K562 (cell line): ENCODE measurements around the gene MAP3K14. TPM values are rescaled to one million over a fixed set of nuclear protein-coding genes. Genes with fewer than 3 reads are reported as not detected.

Experiments
- ELF2 ChIP-seq: fragments of 250-450 bp; sonication (Bioruptor Pico); IDR thresholded peaks from 2 replicates; pipeline ENCODE4 v1.5.0; 2021; ENCODE audit warnings: mild to moderate bottlenecking
- GABPB2 ChIP-seq: fragments of 250-450 bp; sonication (Bioruptor Pico); conservative IDR thresholded peaks from 2 replicates; pipeline ENCODE4 v1.5.1; 2021; ENCODE audit warnings: mild to moderate bottlenecking
- POLR3A ChIP-seq: IDR thresholded peaks from 2 replicates; pipeline ENCODE4 v1.6.1; 2011; ENCODE audit warnings: borderline replicate concordance, mild to moderate bottlenecking, moderate library complexity; ENCODE audit not compliant: insufficient read length, insufficient read depth; ENCODE audit errors: extremely low read depth
- ZEB2 ChIP-seq: fragments of 450-650 bp; IDR thresholded peaks from 2 replicates; pipeline ENCODE4 v1.6.1; 2016
- ZZZ3 ChIP-seq: fragments of 450-650 bp; IDR thresholded peaks from 2 replicates; pipeline ENCODE4 v1.6.1; 2016; ENCODE audit warnings: antibody characterized with exemption, mild to moderate bottlenecking, moderate library complexity
- polyA plus RNA-seq, 8 experiments: library from polyadenylated mRNA; depleted of rRNA in 4 of 8; stranded (reverse) in 5 of 8; unstranded in 3 of 8; fragments of >200 nt; fragmentation: Nextera tagmentation in 2 of 8; fragmentation: Illumina TruSeq in 1 of 8; extraction: Ambion mirVana in 2 of 8; extraction: Trizol in 1 of 8; gene quantifications; 2 replicates each; pipeline versions ENCODE4 v1.2.1 to v1.2.3, GENCODE V29; 2011 to 2014; ENCODE audit warnings: inconsistent platforms in 1 of 8, missing spikeins in 1 of 8
- total RNA-seq, 7 experiments: library from RNA; depleted of rRNA in 6 of 7; stranded (reverse); fragments of >200 nt in 6 of 7; fragmentation: Illumina TruSeq in 2 of 7; extraction: Trizol in 2 of 7; gene quantifications; 2 replicates each; pipeline versions ENCODE4 v1.2.1 to v1.2.3, GENCODE V29; 2011 to 2021; ENCODE audit warnings: low replicate concordance in 1 of 7
- TF ChIP-seq, protein P1 (sequence below): sonication (generic); formaldehyde crosslinking; IDR thresholded peaks from 2 replicates; pipeline ENCODE4 v1.8.1; 2023; ENCODE audit warnings: mild to moderate bottlenecking, missing genetic modification reagents, moderate library complexity
- TF ChIP-seq, protein P2 (sequence below): fragments of 150-350 bp; IDR thresholded peaks from 2 replicates; pipeline ENCODE4 v1.6.1; 2014; ENCODE audit warnings: low read depth, mild to moderate bottlenecking, low read length, borderline replicate concordance
- TF ChIP-seq, protein P3 (sequence below): fragments of 250-450 bp; sonication (Bioruptor Pico); IDR thresholded peaks from 2 replicates; pipeline ENCODE4 v1.8.0; 2021; ENCODE audit warnings: mild to moderate bottlenecking, moderate library complexity
- TF ChIP-seq, protein P4 (sequence below): sonication (generic); formaldehyde crosslinking; IDR thresholded peaks from 2 replicates; pipeline ENCODE4 v1.8.0; 2022; ENCODE audit warnings: mild to moderate bottlenecking, missing genetic modification reagents
- TF ChIP-seq, protein P5 (sequence below): fragments of 450-650 bp; IDR thresholded peaks from 2 replicates; pipeline ENCODE4 v1.6.1; 2016; ENCODE audit warnings: borderline replicate concordance
- TF ChIP-seq, protein P6 (sequence below): sonication (generic); formaldehyde crosslinking; IDR thresholded peaks from 2 replicates; pipeline ENCODE4 v1.8.0; 2022; ENCODE audit warnings: mild to moderate bottlenecking, missing genetic modification reagents

The MAP3K14 gene
- total and polyA plus RNA-seq, 9 of the 15 experiments (the other 6 are each of a cell fraction or from before 2014, with no cell fraction given): 0.45 to 8.7 (median 3.2) TPM

DNA sequence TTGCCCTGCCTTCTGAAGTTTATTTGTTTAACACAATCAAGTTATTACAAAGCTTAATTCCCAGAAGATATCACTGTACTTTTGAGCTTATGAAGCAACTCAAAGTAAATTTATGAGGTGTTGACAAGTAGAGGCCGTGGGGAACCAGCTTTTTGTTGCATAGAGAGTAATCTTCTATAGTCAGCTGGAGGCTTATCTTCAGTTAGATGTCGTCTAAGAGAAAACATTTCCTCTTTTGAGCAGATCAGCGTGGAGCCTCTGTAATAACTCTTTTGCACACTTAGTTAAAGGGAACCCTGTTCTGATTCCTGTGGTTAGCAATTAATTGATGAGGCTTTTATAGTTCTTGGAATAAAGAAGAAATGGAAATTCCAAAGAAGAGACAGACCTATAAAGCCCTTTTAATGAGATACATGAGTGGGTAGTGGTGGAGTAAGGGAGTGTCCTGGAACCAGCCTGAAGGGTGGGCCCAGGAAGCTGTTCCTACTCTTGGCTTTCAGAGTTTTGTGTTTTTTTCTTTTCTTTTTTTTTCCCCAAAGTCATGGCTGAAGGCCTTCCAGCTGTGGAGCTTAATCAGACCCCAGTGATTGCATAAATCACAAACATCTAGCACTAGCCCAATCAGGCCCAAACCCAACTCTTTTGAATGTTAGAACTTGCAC lies 28.9 kb upstream of the MAP3K14 start (continued):
- TF ChIP-seq GABPB2 (CRISPR knock-in tag): no peak
- TF ChIP-seq ZZZ3: no peak
- TF ChIP-seq, protein P1, sequence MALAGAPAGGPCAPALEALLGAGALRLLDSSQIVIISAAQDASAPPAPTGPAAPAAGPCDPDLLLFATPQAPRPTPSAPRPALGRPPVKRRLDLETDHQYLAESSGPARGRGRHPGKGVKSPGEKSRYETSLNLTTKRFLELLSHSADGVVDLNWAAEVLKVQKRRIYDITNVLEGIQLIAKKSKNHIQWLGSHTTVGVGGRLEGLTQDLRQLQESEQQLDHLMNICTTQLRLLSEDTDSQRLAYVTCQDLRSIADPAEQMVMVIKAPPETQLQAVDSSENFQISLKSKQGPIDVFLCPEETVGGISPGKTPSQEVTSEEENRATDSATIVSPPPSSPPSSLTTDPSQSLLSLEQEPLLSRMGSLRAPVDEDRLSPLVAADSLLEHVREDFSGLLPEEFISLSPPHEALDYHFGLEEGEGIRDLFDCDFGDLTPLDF: no peak
- TF ChIP-seq, protein P2, sequence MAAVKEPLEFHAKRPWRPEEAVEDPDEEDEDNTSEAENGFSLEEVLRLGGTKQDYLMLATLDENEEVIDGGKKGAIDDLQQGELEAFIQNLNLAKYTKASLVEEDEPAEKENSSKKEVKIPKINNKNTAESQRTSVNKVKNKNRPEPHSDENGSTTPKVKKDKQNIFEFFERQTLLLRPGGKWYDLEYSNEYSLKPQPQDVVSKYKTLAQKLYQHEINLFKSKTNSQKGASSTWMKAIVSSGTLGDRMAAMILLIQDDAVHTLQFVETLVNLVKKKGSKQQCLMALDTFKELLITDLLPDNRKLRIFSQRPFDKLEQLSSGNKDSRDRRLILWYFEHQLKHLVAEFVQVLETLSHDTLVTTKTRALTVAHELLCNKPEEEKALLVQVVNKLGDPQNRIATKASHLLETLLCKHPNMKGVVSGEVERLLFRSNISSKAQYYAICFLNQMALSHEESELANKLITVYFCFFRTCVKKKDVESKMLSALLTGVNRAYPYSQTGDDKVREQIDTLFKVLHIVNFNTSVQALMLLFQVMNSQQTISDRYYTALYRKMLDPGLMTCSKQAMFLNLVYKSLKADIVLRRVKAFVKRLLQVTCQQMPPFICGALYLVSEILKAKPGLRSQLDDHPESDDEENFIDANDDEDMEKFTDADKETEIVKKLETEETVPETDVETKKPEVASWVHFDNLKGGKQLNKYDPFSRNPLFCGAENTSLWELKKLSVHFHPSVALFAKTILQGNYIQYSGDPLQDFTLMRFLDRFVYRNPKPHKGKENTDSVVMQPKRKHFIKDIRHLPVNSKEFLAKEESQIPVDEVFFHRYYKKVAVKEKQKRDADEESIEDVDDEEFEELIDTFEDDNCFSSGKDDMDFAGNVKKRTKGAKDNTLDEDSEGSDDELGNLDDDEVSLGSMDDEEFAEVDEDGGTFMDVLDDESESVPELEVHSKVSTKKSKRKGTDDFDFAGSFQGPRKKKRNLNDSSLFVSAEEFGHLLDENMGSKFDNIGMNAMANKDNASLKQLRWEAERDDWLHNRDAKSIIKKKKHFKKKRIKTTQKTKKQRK: no peak
- TF ChIP-seq, protein P3, sequence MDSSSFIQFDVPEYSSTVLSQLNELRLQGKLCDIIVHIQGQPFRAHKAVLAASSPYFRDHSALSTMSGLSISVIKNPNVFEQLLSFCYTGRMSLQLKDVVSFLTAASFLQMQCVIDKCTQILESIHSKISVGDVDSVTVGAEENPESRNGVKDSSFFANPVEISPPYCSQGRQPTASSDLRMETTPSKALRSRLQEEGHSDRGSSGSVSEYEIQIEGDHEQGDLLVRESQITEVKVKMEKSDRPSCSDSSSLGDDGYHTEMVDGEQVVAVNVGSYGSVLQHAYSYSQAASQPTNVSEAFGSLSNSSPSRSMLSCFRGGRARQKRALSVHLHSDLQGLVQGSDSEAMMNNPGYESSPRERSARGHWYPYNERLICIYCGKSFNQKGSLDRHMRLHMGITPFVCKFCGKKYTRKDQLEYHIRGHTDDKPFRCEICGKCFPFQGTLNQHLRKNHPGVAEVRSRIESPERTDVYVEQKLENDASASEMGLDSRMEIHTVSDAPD: no peak
- peak; percentile 79 for TF ChIP-seq ZEB2
- no peak for TF ChIP-seq ELF2
- TF ChIP-seq, protein P4, sequence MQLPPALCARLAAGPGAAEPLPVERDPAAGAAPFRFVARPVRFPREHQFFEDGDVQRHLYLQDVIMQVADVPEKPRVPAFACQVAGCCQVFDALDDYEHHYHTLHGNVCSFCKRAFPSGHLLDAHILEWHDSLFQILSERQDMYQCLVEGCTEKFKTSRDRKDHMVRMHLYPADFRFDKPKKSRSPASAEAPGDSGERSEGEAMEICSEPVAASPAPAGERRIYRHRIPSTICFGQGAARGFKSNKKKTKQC (CRISPR knock-in tag): no peak
- TF ChIP-seq, protein P5, sequence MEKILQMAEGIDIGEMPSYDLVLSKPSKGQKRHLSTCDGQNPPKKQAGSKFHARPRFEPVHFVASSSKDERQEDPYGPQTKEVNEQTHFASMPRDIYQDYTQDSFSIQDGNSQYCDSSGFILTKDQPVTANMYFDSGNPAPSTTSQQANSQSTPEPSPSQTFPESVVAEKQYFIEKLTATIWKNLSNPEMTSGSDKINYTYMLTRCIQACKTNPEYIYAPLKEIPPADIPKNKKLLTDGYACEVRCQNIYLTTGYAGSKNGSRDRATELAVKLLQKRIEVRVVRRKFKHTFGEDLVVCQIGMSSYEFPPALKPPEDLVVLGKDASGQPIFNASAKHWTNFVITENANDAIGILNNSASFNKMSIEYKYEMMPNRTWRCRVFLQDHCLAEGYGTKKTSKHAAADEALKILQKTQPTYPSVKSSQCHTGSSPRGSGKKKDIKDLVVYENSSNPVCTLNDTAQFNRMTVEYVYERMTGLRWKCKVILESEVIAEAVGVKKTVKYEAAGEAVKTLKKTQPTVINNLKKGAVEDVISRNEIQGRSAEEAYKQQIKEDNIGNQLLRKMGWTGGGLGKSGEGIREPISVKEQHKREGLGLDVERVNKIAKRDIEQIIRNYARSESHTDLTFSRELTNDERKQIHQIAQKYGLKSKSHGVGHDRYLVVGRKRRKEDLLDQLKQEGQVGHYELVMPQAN: no peak
- no peak for TF ChIP-seq POLR3A
- TF ChIP-seq, protein P6, sequence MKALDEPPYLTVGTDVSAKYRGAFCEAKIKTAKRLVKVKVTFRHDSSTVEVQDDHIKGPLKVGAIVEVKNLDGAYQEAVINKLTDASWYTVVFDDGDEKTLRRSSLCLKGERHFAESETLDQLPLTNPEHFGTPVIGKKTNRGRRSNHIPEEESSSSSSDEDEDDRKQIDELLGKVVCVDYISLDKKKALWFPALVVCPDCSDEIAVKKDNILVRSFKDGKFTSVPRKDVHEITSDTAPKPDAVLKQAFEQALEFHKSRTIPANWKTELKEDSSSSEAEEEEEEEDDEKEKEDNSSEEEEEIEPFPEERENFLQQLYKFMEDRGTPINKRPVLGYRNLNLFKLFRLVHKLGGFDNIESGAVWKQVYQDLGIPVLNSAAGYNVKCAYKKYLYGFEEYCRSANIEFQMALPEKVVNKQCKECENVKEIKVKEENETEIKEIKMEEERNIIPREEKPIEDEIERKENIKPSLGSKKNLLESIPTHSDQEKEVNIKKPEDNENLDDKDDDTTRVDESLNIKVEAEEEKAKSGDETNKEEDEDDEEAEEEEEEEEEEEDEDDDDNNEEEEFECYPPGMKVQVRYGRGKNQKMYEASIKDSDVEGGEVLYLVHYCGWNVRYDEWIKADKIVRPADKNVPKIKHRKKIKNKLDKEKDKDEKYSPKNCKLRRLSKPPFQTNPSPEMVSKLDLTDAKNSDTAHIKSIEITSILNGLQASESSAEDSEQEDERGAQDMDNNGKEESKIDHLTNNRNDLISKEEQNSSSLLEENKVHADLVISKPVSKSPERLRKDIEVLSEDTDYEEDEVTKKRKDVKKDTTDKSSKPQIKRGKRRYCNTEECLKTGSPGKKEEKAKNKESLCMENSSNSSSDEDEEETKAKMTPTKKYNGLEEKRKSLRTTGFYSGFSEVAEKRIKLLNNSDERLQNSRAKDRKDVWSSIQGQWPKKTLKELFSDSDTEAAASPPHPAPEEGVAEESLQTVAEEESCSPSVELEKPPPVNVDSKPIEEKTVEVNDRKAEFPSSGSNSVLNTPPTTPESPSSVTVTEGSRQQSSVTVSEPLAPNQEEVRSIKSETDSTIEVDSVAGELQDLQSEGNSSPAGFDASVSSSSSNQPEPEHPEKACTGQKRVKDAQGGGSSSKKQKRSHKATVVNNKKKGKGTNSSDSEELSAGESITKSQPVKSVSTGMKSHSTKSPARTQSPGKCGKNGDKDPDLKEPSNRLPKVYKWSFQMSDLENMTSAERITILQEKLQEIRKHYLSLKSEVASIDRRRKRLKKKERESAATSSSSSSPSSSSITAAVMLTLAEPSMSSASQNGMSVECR (CRISPR knock-in tag): no peak
